ENCODE measurements around the gene SYNJ1.

SYNJ1 gene

DNA sequence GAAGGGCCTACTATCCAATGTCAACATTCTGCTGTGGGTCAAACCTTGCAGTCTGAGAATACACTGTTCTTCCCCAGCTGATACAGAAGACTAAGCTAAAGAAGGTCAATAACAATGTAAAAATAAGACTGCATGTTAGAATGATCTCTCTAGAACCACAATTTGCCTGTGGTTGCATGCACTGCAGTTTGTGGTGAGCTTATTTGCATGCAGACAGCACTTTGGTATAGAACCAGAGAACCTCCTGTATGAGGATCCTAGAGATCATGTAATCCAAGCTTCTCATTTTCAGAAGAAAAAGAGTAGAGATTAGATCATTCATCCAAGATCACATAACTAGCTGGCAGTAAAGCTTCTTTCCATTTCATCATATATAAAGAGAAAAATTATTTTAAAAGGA, 15.8 kb downstream of the SYNJ1 start:
- TF ChIP-seq, protein P1, sequence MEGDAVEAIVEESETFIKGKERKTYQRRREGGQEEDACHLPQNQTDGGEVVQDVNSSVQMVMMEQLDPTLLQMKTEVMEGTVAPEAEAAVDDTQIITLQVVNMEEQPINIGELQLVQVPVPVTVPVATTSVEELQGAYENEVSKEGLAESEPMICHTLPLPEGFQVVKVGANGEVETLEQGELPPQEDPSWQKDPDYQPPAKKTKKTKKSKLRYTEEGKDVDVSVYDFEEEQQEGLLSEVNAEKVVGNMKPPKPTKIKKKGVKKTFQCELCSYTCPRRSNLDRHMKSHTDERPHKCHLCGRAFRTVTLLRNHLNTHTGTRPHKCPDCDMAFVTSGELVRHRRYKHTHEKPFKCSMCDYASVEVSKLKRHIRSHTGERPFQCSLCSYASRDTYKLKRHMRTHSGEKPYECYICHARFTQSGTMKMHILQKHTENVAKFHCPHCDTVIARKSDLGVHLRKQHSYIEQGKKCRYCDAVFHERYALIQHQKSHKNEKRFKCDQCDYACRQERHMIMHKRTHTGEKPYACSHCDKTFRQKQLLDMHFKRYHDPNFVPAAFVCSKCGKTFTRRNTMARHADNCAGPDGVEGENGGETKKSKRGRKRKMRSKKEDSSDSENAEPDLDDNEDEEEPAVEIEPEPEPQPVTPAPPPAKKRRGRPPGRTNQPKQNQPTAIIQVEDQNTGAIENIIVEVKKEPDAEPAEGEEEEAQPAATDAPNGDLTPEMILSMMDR (IDR thresholded peaks at IDR 0.05; ENCODE audit: control insufficient read depth, extremely low read depth, insufficient read depth) = no peak
- H3K4me3 ChIP-seq (ENCODE audit: low read depth, low read length) = no peak overlapping the region
- DNase-seq (ENCODE audit: low read depth) = no peak

DNA sequence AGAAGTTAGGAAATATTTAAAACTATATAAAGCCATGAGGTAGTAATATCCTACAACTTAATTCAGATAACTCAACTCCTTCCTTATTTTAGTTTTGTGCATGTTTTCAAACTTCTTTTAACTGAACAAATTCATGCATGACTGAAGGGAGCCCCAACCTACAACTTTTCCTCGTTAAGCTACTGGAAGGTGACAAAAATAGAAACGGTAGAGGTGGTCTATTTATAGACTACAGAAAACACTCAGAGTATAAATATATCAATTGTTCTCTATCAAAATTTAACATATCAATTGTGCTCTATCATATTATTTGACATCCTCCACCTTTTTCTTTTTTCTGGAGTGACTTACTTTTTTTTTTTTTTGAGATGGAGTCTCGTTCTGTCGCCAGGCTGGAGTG, 16.8 kb downstream of the SYNJ1 start:
- TF ChIP-seq, protein P1 (IDR thresholded peaks at IDR 0.05; ENCODE audit: control insufficient read depth, extremely low read depth, insufficient read depth) = no peak
- DNase-seq (ENCODE audit: low read depth) = no peak
- H3K4me3 ChIP-seq (ENCODE audit: low read depth, low read length) = no peak overlapping the region

DNA sequence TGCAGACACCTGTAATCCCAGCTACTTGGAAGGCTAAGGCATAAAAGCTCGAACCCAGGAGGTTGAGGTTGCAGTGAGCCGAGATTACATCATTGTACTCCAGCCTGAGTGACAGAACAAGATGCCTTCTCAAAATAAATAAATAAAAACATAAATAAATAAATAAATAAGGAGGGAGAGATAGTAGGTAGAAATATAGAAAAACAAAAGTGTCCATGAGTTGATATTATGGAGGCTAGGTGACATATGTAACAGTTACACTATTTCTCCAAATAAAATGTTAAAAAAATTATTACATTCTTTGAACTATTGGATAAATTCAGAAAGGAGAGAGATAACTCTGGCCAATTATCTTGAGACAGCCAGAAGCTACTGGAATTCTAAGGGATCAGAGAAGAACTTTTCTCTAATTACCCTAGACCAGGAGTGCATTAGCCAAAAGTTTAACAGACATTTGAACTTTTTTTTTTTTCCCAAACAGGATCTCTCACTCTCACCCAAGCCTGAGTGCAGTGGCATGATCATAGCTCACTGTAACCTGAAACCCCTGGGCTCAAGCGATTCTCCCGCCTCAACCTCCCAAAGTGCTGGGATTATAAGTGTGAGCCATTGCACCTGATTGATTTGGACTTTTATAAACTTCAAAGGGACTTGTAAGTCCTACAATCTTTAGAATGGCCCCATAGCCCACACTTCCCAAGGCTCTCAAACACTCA, 17.6 kb downstream of the SYNJ1 start:
- no peak for DNase-seq (ENCODE audit: low read depth)
- TF ChIP-seq, protein P1 (IDR thresholded peaks at IDR 0.05; ENCODE audit: control insufficient read depth, extremely low read depth, insufficient read depth) = no peak
- no peak overlapping the region for H3K4me3 ChIP-seq (ENCODE audit: low read depth, low read length)

DNA sequence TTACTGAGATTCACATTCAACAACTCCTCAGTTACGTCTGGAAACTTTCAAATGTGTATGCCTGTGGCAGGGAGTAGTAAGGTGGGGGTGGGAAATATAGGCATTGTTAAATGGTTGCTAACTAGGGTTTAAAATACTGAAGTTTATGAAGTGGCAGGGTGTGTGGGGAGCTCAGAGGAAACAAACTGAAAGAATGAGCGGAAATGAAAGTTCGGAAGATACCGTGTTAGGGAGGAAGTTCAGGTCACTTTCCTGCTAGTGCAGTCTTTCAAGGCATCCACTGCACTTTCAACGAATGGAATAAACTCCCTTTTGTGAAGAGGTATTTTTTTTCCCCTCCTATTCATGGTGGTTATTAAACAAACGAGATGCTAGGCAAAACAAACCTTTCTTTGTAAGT, 19.7 kb downstream of the SYNJ1 start:
- no peak overlapping the region for H3K4me3 ChIP-seq (ENCODE audit: low read depth, low read length)
- DNase-seq (ENCODE audit: low read depth) = no peak
- TF ChIP-seq, protein P1 (IDR thresholded peaks at IDR 0.05; ENCODE audit: control insufficient read depth, extremely low read depth, insufficient read depth) = no peak

DNA sequence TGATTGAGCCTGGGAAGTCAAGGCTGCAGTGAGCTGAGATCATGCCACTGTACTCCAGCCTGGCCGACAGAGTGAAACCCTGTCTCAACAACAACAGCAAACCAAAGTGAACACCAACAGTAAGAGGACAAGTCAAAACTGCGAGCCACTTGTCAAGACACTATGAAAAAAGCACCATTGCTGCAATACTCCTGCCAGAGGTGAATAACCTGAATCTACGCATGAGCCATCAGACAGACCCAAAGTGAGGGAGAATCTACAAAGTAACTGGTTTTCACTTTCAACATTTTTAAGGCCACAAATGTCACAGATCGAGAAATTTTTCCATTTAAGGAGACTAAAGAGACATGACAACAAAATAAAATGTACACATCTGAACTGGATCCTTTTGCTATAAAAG, 21.9 kb downstream of the SYNJ1 start:
- DNase-seq (ENCODE audit: low read depth) = no peak
- no peak overlapping the region for H3K4me3 ChIP-seq (ENCODE audit: low read depth, low read length)
- TF ChIP-seq, protein P1 (IDR thresholded peaks at IDR 0.05; ENCODE audit: control insufficient read depth, extremely low read depth, insufficient read depth) = no peak

DNA sequence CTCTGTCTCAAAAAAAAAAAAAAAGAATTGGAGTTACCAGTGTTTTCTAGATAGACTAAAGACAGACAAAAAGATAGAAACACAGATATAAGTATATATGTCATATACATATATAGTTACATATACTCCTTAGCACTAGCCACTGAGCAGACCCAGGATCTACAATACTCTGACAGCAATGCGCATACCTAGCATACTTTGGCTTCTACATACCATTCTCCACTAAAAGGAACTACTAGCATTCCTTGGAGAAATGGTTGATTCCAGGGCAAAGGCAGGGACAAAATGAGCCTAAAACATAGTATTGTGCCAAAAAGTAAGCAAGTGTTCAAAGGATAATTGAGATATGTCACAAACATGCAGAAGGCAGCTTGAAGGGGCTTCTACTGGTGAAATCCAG, 22.7 kb downstream of the SYNJ1 start:
- DNase-seq (ENCODE audit: low read depth) = no peak
- TF ChIP-seq, protein P1 (IDR thresholded peaks at IDR 0.05; ENCODE audit: control insufficient read depth, extremely low read depth, insufficient read depth) = no peak
- H3K4me3 ChIP-seq (ENCODE audit: low read depth, low read length) = no peak overlapping the region

DNA sequence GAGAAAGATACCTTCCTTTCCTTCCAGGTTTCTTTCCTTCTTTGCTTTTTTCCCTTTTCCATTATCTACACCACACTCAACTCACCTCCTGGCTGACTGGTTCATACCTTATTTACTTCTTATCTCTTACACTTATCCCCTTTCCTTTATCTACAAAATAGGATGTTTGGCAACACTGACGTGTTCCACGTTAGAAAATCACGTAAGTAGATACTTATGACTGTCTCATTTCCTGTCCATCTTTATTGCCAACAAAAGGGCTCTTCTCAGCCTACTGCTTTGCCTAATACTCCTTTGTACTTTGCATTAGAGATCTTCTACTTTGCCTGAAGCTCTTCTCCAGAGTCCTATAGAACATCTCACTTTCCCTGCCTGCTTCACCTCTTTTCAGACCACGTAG, 25.1 kb downstream of the SYNJ1 start:
- TF ChIP-seq, protein P1 (IDR thresholded peaks at IDR 0.05; ENCODE audit: control insufficient read depth, extremely low read depth, insufficient read depth) = no peak
- H3K4me3 ChIP-seq (ENCODE audit: low read depth, low read length) = 0 out of 2 replicates have a peak overlapping the region, but pooled peaks have one; percentile 5
- DNase-seq (ENCODE audit: low read depth) = no peak

Data from LNCaP clone FGC (cell line).